Activated CD8-positive, alpha-beta memory T cell treated with anti-CD3 and anti-CD28 coated beads for 4 hours (primary cell): ENCODE measurements around the gene GPR176.
"Not testable (repeated sequence)": the region's sequence is repeated elsewhere in the genome, so short reads cannot be mapped to it uniquely, and the experiment has no call there.

Experiments used
- DNase-seq, 2 donors: peaks; one replicate each; pipeline ENCODE4 v3.0.0-alpha.2; 2020; ENCODE audit warnings: low read depth in 2 of 2

The GPR176 gene

DNA sequence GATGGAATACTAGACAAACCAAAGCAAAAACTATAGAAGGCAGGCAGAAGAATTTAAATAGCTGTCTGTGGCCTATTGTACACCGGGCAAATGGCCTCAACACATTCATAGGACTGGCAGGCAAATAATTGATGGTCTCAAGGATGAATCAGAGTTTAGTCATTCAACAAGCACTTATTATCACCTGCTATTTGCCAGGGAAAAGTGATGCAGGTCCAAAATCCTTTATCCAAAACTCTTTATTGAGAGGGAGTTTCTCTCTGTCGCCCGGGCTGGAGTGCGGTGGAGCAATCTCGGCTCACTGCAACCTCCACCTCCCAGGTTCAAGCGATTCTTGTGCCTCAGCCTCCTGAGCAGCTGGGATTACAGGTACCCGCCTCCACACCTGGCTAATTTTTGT lies 16.1 kb upstream of the GPR176 start:
- no peak for DNase-seq

GRCh38 chr15:39935241-39935640 lies 15.2 kb upstream of the GPR176 start:
- no peak for DNase-seq

- DNase-seq: no peak
These were observed 14.5 kb upstream of the GPR176 start for GRCh38 chr15:39934397-39935071.

- DNase-seq: no peak
These were observed 11.5 kb upstream of the GPR176 start for GRCh38 chr15:39931615-39932014.

- DNase-seq: no peak
These were observed 6.5 kb upstream of the GPR176 start for GRCh38 chr15:39926526-39926925.

GRCh38 chr15:39925112-39925842 lies 5.2 kb upstream of the GPR176 start:
- no peak for DNase-seq

DNA sequence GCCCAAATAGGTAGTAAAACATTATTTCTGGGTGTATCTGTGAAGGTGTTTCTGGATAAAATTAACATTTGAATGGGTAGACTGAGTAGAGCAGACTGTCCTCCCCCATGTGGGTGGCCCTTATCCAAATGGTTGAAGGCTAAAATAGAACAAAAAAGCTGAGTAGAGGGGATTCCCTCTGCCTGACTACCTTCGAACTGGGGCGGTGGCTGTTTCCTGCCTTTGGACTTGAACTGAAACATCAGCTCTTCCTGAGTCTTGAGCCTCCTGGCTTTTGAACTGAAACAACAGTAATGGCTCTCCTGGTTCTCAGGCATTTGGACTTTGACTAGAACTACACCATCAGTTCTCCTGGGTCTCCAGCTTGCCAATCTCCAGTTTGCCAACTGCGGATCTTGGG lies 4.4 kb upstream of the GPR176 start:
- DNase-seq: no peak

GRCh38 chr15:39922462-39923092 lies 2.5 kb upstream of the GPR176 start:
- no peak for DNase-seq

GRCh38 chr15:39921274-39921638 lies 1.2 kb upstream of the GPR176 start:
- DNase-seq: no peak

- peak; percentile 65 to 75 for DNase-seq
These were observed 626 bp upstream of the GPR176 start for GRCh38 chr15:39920510-39921273.

GRCh38 chr15:39919411-39919747 lies 687 bp downstream of the GPR176 start:
- DNase-seq: no peak

DNA sequence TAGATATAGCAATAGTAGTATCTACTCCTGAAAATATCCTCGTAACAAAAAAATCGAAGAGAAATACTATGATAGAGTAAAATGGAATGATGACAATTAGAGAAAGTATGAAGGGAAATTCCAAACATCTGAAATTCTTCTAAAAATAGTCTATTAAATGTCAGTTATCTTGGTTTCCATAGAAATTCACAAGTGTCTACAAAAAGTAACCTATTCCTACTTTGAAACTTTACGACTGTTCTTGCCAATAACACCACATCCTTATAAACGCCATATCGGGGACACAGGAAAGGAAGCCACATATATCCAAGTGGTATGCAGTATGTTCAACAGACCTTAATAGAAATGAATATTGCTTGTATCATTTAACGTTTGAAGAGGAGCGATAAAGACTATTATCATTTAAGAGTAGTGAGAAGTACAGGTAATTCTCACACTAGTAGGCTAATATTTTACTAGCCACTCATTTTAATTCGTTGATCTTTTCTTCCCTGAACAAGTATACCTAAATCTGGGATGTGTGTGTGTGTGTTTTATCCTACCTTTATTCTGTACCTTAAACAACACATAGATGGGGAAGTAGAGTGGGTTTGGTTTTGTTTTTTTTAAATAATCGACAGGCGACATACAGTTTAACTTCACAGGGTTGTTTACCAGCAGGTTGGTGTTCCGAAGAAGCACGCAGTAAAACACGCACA lies 1.2 kb downstream of the GPR176 start:
- no peak for DNase-seq

DNA sequence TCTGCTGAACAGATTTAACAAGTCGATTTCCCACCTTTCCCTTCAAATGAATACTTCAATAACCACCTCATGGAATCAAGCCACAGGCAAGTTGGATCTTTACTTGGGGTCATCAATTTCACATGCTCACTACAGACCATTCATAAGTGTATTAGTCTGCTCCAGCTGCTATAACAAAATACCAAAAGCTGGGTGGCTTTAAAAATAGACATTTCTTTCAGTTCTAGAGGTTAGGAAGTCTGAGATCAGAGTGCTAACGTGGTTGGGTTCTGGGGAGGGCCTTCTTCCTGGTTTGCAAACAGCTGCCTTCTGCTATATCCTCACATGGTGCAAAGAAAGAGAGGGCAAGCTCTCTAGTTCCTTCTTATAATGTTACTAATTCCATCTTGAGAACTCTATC lies 5.1 kb downstream of the GPR176 start:
- DNase-seq: no peak

DNA sequence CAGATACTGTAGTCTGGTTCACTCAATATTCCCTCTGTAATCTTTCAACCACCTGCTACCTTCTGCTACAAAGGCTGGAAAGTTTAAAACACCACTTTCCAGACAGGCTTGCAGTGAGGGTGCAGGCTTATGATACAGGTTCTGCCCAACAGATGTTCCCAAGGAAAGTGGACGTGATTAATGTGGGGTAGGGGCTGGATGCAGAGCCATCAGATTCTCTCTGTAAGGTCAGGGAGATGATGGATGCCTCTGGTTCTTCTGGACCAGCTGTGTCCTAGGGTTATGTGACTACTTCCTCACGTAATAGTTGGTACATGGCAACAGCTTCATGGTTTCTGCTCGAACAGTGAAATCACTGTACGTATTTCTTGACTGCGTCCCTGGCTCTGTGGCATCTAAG lies 11.1 kb downstream of the GPR176 start:
- no peak for DNase-seq

GRCh38 chr15:39908186-39908585 lies 11.9 kb downstream of the GPR176 start:
- DNase-seq: no peak

GRCh38 chr15:39907216-39907615 lies 12.8 kb downstream of the GPR176 start:
- DNase-seq: no peak

- no peak for DNase-seq
These were observed 16.0 kb downstream of the GPR176 start for GRCh38 chr15:39904115-39904514.

- no peak for DNase-seq
These were observed 21.7 kb downstream of the GPR176 start for GRCh38 chr15:39898317-39898716.

DNA sequence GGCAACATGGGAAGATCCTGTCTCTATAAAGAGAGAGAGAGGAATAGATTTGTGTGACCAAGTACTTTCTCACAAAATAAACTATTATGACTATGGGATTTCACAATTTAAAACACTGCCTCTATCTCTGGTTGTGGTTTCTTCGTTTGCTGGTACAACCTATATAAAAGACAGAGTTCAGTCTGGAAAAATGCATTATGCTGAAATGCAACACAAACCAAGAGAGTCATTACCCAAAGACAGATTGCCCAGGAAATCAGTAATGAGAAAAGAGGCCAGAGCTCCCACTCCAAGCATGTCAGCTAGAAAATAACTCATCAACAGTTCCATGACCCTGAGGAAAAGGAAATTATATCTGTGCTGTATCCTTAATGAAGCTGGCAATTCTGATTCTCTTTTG lies 23.2 kb downstream of the GPR176 start:
- no peak for DNase-seq

- no peak for DNase-seq
These were observed 24.0 kb downstream of the GPR176 start for GRCh38 chr15:39896101-39896500.

DNA sequence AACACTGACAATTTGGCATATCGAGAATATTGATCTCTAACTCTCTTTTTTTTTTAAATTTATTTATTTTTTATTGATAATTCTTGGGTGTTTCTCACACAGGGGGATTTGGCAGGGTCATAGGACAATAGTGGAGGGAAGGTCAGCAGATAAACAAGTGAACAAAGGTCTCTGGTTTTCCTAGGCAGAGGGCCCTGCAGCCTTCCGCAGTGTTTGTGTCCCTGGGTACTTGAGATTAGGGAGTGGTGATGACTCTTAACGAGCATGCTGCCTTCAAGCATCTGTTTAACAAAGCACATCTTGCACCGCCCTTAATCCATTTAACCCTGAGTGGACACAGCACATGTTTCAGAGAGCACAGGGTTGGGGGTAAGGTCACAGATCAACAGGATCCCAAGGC lies 27.0 kb downstream of the GPR176 start:
- not testable (repeated sequence) for DNase-seq

DNA sequence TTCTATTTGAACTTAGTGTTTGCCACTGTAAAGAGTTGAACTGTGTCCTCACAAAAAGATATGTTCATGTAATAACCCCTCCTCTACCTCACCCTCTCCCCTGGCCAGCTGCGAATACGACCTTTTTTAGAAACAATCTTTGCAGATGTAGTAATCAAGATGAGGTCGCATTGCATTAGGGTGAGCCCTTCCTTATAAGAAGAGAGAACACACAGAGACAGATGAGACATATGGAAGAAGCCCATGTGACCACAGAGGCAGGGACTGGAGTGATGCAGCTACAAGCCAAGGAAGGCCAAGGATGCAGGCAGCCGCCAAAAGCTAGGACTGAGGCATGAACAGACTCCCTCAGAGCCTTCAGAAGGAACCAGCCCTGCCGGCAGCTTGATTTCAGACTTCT lies 27.6 kb downstream of the GPR176 start:
- no peak for DNase-seq
